Measurements from ENCODE around the gene LTBP1. TPM values are rescaled to one million over a fixed set of nuclear protein-coding genes. Genes with fewer than 3 reads are reported as not detected.

Gene LTBP1
- total and polyA plus RNA-seq, 2 of the 13 experiments (the other 11 are each of a cell fraction or from before 2014, with no cell fraction given): 0.12 to 0.22 TPM

GRCh38 chr2:32946314-32947075 is at the start of gene LTBP1 (continued):
- TF ChIP-seq ASH2L (IDR thresholded peaks at IDR 0.05; ENCODE audit: insufficient read length, low read depth, low read length): no peak
- TF ChIP-seq SMC3 (IDR thresholded peaks at IDR 0.05; ENCODE audit: low read length): peak; percentile 57; the same call in 1 of the 2 replicates
- no peak for TF ChIP-seq PHF5A (CRISPR knock-in tag; IDR thresholded peaks at IDR 0.05; ENCODE audit: low read depth, unreplicated experiment)
- TF ChIP-seq, protein P1, sequence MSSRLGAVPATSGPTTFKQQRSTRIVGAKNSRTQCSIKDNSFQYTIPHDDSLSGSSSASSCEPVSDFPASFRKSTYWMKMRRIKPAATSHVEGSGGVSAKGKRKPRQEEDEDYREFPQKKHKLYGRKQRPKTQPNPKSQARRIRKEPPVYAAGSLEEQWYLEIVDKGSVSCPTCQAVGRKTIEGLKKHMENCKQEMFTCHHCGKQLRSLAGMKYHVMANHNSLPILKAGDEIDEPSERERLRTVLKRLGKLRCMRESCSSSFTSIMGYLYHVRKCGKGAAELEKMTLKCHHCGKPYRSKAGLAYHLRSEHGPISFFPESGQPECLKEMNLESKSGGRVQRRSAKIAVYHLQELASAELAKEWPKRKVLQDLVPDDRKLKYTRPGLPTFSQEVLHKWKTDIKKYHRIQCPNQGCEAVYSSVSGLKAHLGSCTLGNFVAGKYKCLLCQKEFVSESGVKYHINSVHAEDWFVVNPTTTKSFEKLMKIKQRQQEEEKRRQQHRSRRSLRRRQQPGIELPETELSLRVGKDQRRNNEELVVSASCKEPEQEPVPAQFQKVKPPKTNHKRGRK (CRISPR knock-in tag; IDR thresholded peaks at IDR 0.05): no peak
- TF ChIP-seq, protein P2, sequence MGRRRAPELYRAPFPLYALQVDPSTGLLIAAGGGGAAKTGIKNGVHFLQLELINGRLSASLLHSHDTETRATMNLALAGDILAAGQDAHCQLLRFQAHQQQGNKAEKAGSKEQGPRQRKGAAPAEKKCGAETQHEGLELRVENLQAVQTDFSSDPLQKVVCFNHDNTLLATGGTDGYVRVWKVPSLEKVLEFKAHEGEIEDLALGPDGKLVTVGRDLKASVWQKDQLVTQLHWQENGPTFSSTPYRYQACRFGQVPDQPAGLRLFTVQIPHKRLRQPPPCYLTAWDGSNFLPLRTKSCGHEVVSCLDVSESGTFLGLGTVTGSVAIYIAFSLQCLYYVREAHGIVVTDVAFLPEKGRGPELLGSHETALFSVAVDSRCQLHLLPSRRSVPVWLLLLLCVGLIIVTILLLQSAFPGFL (CRISPR knock-in tag; IDR thresholded peaks at IDR 0.05): no peak
- no peak for TF ChIP-seq WIZ (CRISPR knock-in tag; IDR thresholded peaks at IDR 0.05)
- TF ChIP-seq ZNF276 (CRISPR knock-in tag; IDR thresholded peaks at IDR 0.05; ENCODE audit: low read depth): no peak
- TF ChIP-seq TSC22D2 (CRISPR knock-in tag; IDR thresholded peaks at IDR 0.05; ENCODE audit: borderline replicate concordance): 0 out of 2 replicates have a peak, but pooled peaks have one; percentile 57
- TF ChIP-seq SUZ12 (IDR thresholded peaks at IDR 0.05; ENCODE audit: low read depth, low read length): no peak
- no peak for TF ChIP-seq BATF2 (CRISPR knock-in tag; IDR thresholded peaks at IDR 0.05)
- TF ChIP-seq ZNF800 (CRISPR knock-in tag; IDR thresholded peaks at IDR 0.05): peak; percentile 97
- no peak for TF ChIP-seq NPAS2 (CRISPR knock-in tag; IDR thresholded peaks at IDR 0.05; ENCODE audit: borderline replicate concordance)
- no peak for TF ChIP-seq ZNF337 (CRISPR knock-in tag; IDR thresholded peaks at IDR 0.05; ENCODE audit: borderline replicate concordance, low read depth)
- no peak for TF ChIP-seq FOXA1 (IDR thresholded peaks at IDR 0.05)
- TF ChIP-seq FOXA1 (CRISPR knock-in tag; IDR thresholded peaks at IDR 0.05): no peak
- no peak for TF ChIP-seq RERE (CRISPR knock-in tag; IDR thresholded peaks at IDR 0.05; ENCODE audit: low read depth)

Data from HepG2 (cell line).